Trophoblast cell (in vitro differentiated cells and primary cell): ENCODE measurements around the gene CTNS. TPM values are rescaled to one million over a fixed set of nuclear protein-coding genes. Genes with fewer than 3 reads are reported as not detected.

Experiments
- DNase-seq, 2 donors: peaks; one replicate each; pipeline ENCODE4 v3.0.0-alpha.2; 2016
- H2AFZ ChIP-seq: 2 replicates; pipeline ENCODE4 v1.6.1; 2013; ENCODE audit warnings: low read length, moderate library complexity, mild to moderate bottlenecking; ENCODE audit not compliant: insufficient read depth, poor library complexity
- H2AK5ac ChIP-seq: 2 replicates; pipeline ENCODE4 v1.6.1; 2013; ENCODE audit warnings: mild to moderate bottlenecking, low read length
- H2BK120ac ChIP-seq: 2 replicates; pipeline ENCODE4 v1.6.1; 2013; ENCODE audit warnings: low read length, mild to moderate bottlenecking, moderate library complexity; ENCODE audit not compliant: insufficient read depth, poor library complexity
- H2BK12ac ChIP-seq: 2 replicates; pipeline ENCODE4 v1.6.1; 2013; ENCODE audit warnings: mild to moderate bottlenecking, low read length, moderate library complexity
- H2BK5ac ChIP-seq: 2 replicates; pipeline ENCODE4 v1.6.1; 2013; ENCODE audit warnings: low read length, low read depth, moderate library complexity, mild to moderate bottlenecking; ENCODE audit not compliant: poor library complexity
- H3K14ac ChIP-seq: 2 replicates; pipeline ENCODE4 v1.6.1; 2013; ENCODE audit warnings: mild to moderate bottlenecking, low read length
- H3K18ac ChIP-seq: 2 replicates; pipeline ENCODE4 v1.6.1; 2013; ENCODE audit warnings: mild to moderate bottlenecking, low read length
- H3K23ac ChIP-seq: 2 replicates; pipeline ENCODE4 v1.6.1; 2013; ENCODE audit warnings: low read length
- H3K27ac ChIP-seq: 2 replicates; pipeline ENCODE4 v1.5.1; 2013; ENCODE audit warnings: low read depth, mild to moderate bottlenecking, inconsistent platforms, low read length, moderate library complexity
- H3K27me3 ChIP-seq: 2 replicates; pipeline ENCODE4 v1.6.1; 2013; ENCODE audit warnings: inconsistent platforms, mild to moderate bottlenecking, low read length, moderate library complexity; ENCODE audit not compliant: insufficient read depth
- H3K36me3 ChIP-seq, 2 experiments: 1 replicate in 1 of 2; 2 replicates in 1 of 2; pipeline ENCODE4 v1.6.1; 2013; ENCODE audit warnings: low read length in 2 of 2, mild to moderate bottlenecking in 2 of 2, moderate library complexity in 1 of 2; ENCODE audit not compliant: insufficient read depth in 2 of 2, control insufficient read depth in 1 of 2
- H3K4ac ChIP-seq: 2 replicates; pipeline ENCODE4 v1.6.1; 2013; ENCODE audit warnings: low read depth, mild to moderate bottlenecking, low read length, moderate library complexity
- H3K4me1 ChIP-seq, 2 experiments: 1 replicate in 1 of 2; 2 replicates in 1 of 2; pipeline ENCODE4 v1.6.1; 2013; ENCODE audit warnings: low read length in 2 of 2, mild to moderate bottlenecking in 2 of 2, moderate library complexity in 1 of 2; ENCODE audit not compliant: insufficient read depth in 2 of 2, control insufficient read depth in 1 of 2
- H3K4me2 ChIP-seq: 2 replicates; pipeline ENCODE4 v1.6.1; 2013; ENCODE audit warnings: inconsistent platforms, mild to moderate bottlenecking, low read length, moderate library complexity
- H3K4me3 ChIP-seq: 2 replicates; pipeline ENCODE4 v1.5.1; 2013; ENCODE audit warnings: mild to moderate bottlenecking, low read depth, low read length, inconsistent platforms
- H3K79me1 ChIP-seq: one replicate; pipeline ENCODE4 v1.6.1; 2013; ENCODE audit warnings: low read length
- H3K79me2 ChIP-seq: 2 replicates; pipeline ENCODE4 v1.6.1; 2013; ENCODE audit warnings: low read length, mild to moderate bottlenecking; ENCODE audit not compliant: control insufficient read depth, insufficient read depth, poor library complexity
- H3K9ac ChIP-seq: 2 replicates; pipeline ENCODE4 v1.6.1; 2013; ENCODE audit warnings: mild to moderate bottlenecking, low read length
- H3K9me3 ChIP-seq: 2 replicates; pipeline ENCODE4 v1.6.1; 2013; ENCODE audit warnings: low read depth, mild to moderate bottlenecking, control low read depth, inconsistent platforms, low read length; ENCODE audit not compliant: insufficient read depth
- H4K12ac ChIP-seq: 2 replicates; pipeline ENCODE4 v1.6.1; 2013; ENCODE audit warnings: low read depth, mild to moderate bottlenecking, low read length, moderate library complexity
- H4K8ac ChIP-seq: 2 replicates; pipeline ENCODE4 v1.6.1; 2013; ENCODE audit warnings: low read depth, mild to moderate bottlenecking, low read length, moderate library complexity
- H4K91ac ChIP-seq: one replicate; pipeline ENCODE4 v1.6.1; 2013; ENCODE audit warnings: low read depth, mild to moderate bottlenecking, low read length, moderate library complexity
- WGBS: extraction: QIAGEN DNeasy Blood & Tissue Kit; methylation state at CpG from one replicate; pipeline ENCODE4 v1.1.7; 2013; ENCODE audit warnings: missing lambda C conversion rate; ENCODE audit not compliant: insufficient read length, insufficient coverage; ENCODE audit errors: extremely low coverage; 5-methylcytosine and 5-hydroxymethylcytosine counted together
- polyA plus RNA-seq: library from polyadenylated mRNA; stranded (reverse); fragments of 200-250 nt; gene quantifications from 2 replicates; pipeline ENCODE4 v1.2.3, GENCODE V29; 2013

Gene CTNS
- 13.4 and 14.2 TPM in 2 replicates for polyA plus RNA-seq

DNA sequence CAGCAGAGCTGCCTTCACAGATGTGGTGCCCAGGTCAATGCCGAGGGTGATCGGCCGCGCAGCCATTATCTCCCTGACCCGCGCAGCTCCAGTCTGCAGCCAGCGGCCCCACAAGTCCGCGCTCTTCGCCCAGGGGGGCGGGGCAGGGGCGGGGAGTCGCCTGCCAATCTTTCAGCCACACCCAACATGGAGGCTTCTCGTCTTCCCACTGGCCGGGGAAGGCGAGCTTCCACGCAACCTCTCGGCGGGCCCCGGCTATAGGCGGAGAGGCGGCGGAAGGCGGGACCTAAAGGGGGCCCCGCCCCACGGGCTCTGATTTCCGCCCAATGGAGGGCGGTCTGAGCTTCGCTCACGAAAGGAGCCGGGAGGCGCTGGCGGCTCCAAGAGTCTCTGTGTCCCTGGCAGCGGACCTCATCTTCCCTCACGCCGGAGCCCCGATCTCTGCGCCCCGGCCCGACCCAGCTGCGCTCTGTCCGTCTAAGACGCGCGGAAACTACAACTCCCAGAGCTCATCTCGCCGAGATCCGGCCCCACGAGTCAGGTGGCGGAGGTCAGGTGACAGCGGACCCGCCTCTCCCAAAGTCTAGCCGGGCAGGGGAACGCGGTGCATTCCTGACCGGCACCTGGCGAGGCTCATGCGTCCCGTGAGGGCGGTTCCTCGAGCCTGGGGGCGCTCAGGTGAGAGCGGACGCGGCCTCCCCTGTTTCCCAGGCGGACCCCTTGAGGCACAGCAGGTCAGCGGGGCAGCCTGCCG, at the start of gene CTNS, which contains the start of gene SHPK:
TSS of gene CTNS (plus strand) at position 607 of the 754 bp plus-strand sequence. CDS start 3,447 bp downstream, outside the sequence.
TSS of gene SHPK (minus strand) at position 97 of the 754 bp plus-strand sequence. CDS start at position 66, 31 bp downstream.
- Histone ChIP-seq H3K36me3 (peaks cover 8 to 14% of the 10 kb centered on the region in 2 experiments), H3K27me3 (no peaks in the 10 kb centered on the region), H3K27ac (peak within 1 kb of the TSS; percentile 96), H2BK120ac (peak within 1 kb of the TSS; percentile 97), H3K4me3 (peak within 1 kb of the TSS; percentile 97), H3K18ac (peak within 1 kb of the TSS; percentile 93), H2BK12ac (peak within 1 kb of the TSS; percentile 62), H3K79me2 (peaks cover 10% of the 10 kb centered on the region), H2AK5ac (no peak within 1 kb of the TSS), H3K4me2 (peak within 1 kb of the TSS; percentile 82), H3K4ac (peak within 1 kb of the TSS; percentile 85), H4K8ac (peak within 1 kb of the TSS; percentile 98), H3K79me1 (peaks cover 5% of the 10 kb centered on the region), H3K9ac (peak within 1 kb of the TSS; percentile 91), H2AFZ (peak within 1 kb of the TSS; percentile 95), H3K9me3 (no peaks in the 10 kb centered on the region), H3K4me1 (peaks cover 2 to 4% of the 10 kb centered on the region in 2 experiments), H2BK5ac (peak within 1 kb of the TSS; percentile 99), H3K23ac (no peak within 1 kb of the TSS), H4K12ac (peak within 1 kb of the TSS; percentile 97), H3K14ac (peak within 1 kb of the TSS; percentile 98), H4K91ac (peak within 1 kb of the TSS; percentile 97)
- peak; percentile 98 to 99 for DNase-seq
- no CpG with 5 or more reads among the region's 68 CpGs for WGBS

DNA sequence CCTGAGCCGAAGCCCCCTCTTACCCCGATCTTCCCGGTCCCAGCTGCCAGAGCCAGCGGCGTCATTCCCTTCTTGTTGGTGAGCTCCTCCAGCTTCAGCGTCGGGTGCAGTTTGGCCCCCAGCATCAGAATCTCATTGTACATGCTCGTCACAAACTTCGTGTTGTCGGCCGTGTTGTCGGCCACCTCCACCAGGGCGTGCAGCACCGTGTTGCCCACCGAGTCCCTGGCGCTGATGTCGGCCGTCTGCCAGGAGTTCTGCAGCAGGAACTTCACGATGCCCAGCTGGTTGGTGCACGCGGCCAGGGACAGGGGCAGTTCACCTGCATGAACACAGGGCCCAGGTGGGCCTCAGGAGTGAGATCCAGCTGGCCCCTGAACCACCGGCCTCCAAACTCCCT, 46.8 kb upstream of the CTNS start:
- Histone ChIP-seq H3K27me3 (no peaks in the 10 kb centered on the region), H3K4me2 (no peak overlapping the region), H3K9me3 (peaks cover 2% of the 10 kb centered on the region), H4K8ac (no peak overlapping the region), H3K27ac (no peak overlapping the region), H3K14ac (no peak overlapping the region), H3K79me1 (no peaks in the 10 kb centered on the region), H3K4me1 (peaks cover 0 to 2% of the 10 kb centered on the region in 2 experiments), H3K36me3 (peaks cover 2 to 8% of the 10 kb centered on the region in 2 experiments), H3K4me3 (no peak overlapping the region), H2BK12ac (no peak overlapping the region), H3K23ac (no peak overlapping the region), H4K91ac (no peak overlapping the region), H2BK5ac (no peak overlapping the region), H3K9ac (no peak overlapping the region), H2AK5ac (no peak overlapping the region), H3K79me2 (no peaks in the 10 kb centered on the region), H2BK120ac (no peak overlapping the region), H3K18ac (no peak overlapping the region), H2AFZ (no peak overlapping the region), H3K4ac (no peak overlapping the region), H4K12ac (no peak overlapping the region)
- WGBS: no CpG with 5 or more reads among the region's 22 CpGs
- no peak for DNase-seq

DNA sequence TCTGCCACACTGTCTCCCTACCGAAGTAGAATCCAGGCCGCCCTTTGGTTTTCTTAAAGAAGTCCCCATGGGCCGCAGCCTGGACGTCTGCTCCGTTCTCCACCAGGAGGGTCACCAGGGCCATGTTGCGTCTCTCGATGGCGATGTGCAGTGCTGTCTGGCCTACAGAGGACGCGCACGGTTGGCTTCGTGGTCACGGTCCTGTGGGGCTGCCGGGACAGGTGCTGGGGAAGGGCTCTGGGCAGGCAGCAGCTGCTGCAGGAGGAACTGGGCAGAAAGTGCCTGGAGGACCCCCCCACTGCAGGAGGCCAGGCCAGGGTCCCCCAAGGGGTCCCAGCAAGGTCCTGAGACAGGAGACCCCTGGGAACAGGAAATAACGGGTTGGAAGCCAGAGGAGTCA, 46.3 kb upstream of the CTNS start:
- no peak overlapping the region for H3K23ac ChIP-seq
- H3K4me1 ChIP-seq: peaks cover 0 to 2% of the 10 kb centered on the region in 2 experiments
- WGBS: no CpG with 5 or more reads among the region's 15 CpGs
- no peaks in the 10 kb centered on the region for H3K79me2 ChIP-seq
- no peak overlapping the region for H2AFZ ChIP-seq
- H3K18ac ChIP-seq: no peak overlapping the region
- no peak overlapping the region for H2AK5ac ChIP-seq
- no peak overlapping the region for H4K12ac ChIP-seq
- no peak overlapping the region for H2BK12ac ChIP-seq
- no peak overlapping the region for H4K91ac ChIP-seq
- no peak overlapping the region for H2BK120ac ChIP-seq
- peaks cover 2 to 8% of the 10 kb centered on the region in 2 experiments for H3K36me3 ChIP-seq
- no peak overlapping the region for H4K8ac ChIP-seq
- no peak overlapping the region for H3K14ac ChIP-seq
- no peaks in the 10 kb centered on the region for H3K79me1 ChIP-seq
- H3K4ac ChIP-seq: no peak overlapping the region
- H3K9ac ChIP-seq: no peak overlapping the region
- H3K4me2 ChIP-seq: no peak overlapping the region
- no peak overlapping the region for H3K4me3 ChIP-seq
- H3K27me3 ChIP-seq: no peaks in the 10 kb centered on the region
- H3K9me3 ChIP-seq: peaks cover 2% of the 10 kb centered on the region
- DNase-seq: no peak
- H3K27ac ChIP-seq: no peak overlapping the region
- H2BK5ac ChIP-seq: no peak overlapping the region

DNA sequence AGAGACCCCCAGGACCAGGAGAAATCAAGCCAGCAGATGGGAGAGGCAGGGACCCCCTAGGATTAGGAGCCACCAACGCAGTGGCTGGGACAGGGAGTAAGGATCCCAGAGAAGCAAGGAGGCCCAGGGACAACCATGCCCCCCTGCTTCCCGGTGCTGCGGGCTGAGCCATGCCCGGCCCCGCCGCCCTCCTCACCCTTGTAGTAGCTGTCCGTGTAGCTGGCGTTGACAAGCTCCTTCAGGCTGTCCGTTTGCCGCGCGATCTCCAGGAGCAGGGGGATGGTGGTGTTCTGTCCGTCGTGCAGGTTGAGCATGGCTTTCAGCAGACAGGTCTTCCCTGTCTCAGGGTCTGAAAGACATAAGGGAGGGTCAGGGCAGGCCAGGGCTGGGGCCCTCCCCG, 45.8 kb upstream of the CTNS start:
- Histone ChIP-seq H3K23ac (no peak overlapping the region), H4K12ac (no peak overlapping the region), H3K27ac (no peak overlapping the region), H3K79me2 (no peaks in the 10 kb centered on the region), H3K18ac (no peak overlapping the region), H2BK12ac (no peak overlapping the region), H3K36me3 (peaks cover 2 to 4% of the 10 kb centered on the region in 2 experiments), H2AK5ac (no peak overlapping the region), H3K14ac (no peak overlapping the region), H3K4me1 (peaks cover 0 to 2% of the 10 kb centered on the region in 2 experiments), H2BK5ac (no peak overlapping the region), H4K91ac (no peak overlapping the region), H3K27me3 (no peaks in the 10 kb centered on the region), H3K4me3 (no peak overlapping the region), H3K9me3 (peaks cover 2% of the 10 kb centered on the region), H2BK120ac (no peak overlapping the region), H3K4ac (no peak overlapping the region), H3K79me1 (no peaks in the 10 kb centered on the region), H3K9ac (no peak overlapping the region), H3K4me2 (no peak overlapping the region), H2AFZ (no peak overlapping the region), H4K8ac (no peak overlapping the region)
- no peak for DNase-seq
- WGBS: no CpG with 5 or more reads among the region's 15 CpGs
